Parathyroid adenoma (tissue), 2 donors: Measurements from ENCODE around the gene ZDHHC3.

Source experiments
- H2AFZ ChIP-seq: fragments of 300-600 bp; sonication (generic); one replicate; pipeline ENCODE4 v1.7.0; 2017; ENCODE audit warnings: antibody characterized with exemption, mild to moderate bottlenecking
- H3K27ac ChIP-seq: fragments of 300-600 bp; sonication (generic); one replicate; pipeline ENCODE4 v1.7.0; 2017
- H3K27me3 ChIP-seq: fragments of 300-600 bp; sonication (generic); one replicate; pipeline ENCODE4 v1.7.0; 2017; ENCODE audit warnings: low read length; ENCODE audit not compliant: control insufficient read depth, insufficient read depth
- H3K36me3 ChIP-seq: fragments of 300-600 bp; sonication (generic); one replicate; pipeline ENCODE4 v1.7.0; 2017; ENCODE audit warnings: low read length; ENCODE audit not compliant: control insufficient read depth, insufficient read depth
- H3K4me1 ChIP-seq: fragments of 300-600 bp; sonication (generic); one replicate; pipeline ENCODE4 v1.7.0; 2017; ENCODE audit warnings: control low read depth
- H3K4me2 ChIP-seq: fragments of 300-600 bp; sonication (generic); one replicate; pipeline ENCODE4 v1.7.0; 2017; ENCODE audit warnings: low read length
- H3K4me3 ChIP-seq: fragments of 300-600 bp; sonication (generic); one replicate; pipeline ENCODE4 v1.7.0; 2017; ENCODE audit warnings: low read depth, low read length
- H3K79me2 ChIP-seq: fragments of 300-600 bp; sonication (generic); one replicate; pipeline ENCODE4 v1.7.0; 2017; ENCODE audit warnings: control low read depth
- H3K9ac ChIP-seq: fragments of 300-600 bp; sonication (generic); one replicate; pipeline ENCODE4 v1.7.0; 2017; ENCODE audit warnings: mild to moderate bottlenecking
- H3K9me3 ChIP-seq: fragments of 300-600 bp; sonication (generic); one replicate; pipeline ENCODE4 v1.7.0; 2017; ENCODE audit warnings: low read length; ENCODE audit not compliant: control insufficient read depth
- CTCF ChIP-seq: fragments of 300-600 bp; sonication (generic); IDR thresholded peaks from one replicate; pipeline ENCODE4 v1.7.0; 2017; ENCODE audit warnings: antibody characterized with exemption, mild to moderate bottlenecking
- donor health status: primary hyperparathyroidism.

The ZDHHC3 gene

DNA sequence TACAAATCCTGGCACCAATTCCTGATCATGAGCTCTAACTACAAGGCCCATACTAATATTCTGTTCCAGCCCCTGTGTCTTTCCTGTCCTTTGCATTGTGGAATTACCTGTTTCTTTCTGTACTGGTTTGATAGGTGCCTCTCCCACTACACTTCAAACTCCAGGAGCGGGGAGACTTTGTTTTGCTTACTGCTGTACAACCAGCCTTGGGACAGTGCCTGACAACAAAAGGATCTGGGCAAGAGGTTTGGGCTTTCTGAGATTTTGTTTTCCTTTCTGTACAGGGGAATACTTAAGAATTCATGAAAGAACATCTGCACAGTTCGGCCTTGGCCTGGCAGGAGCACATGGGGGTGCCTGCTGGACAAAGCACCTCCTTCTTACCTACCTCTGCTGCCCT is 45.1 kb downstream of the ZDHHC3 start:
- peaks cover 3% of the 10 kb centered on the region for H3K79me2 ChIP-seq
- H3K27me3 ChIP-seq: no peaks in the 10 kb centered on the region
- H3K9me3 ChIP-seq: no peaks in the 10 kb centered on the region
- H3K36me3 ChIP-seq: no peaks in the 10 kb centered on the region
- TF ChIP-seq CTCF: no peak
- H3K27ac ChIP-seq: peak overlapping the region; percentile 2
- H3K4me3 ChIP-seq: no peak overlapping the region
- no peak overlapping the region for H2AFZ ChIP-seq
- H3K4me2 ChIP-seq: no peak overlapping the region
- H3K4me1 ChIP-seq: peaks cover 18% of the 10 kb centered on the region
- no peak overlapping the region for H3K9ac ChIP-seq

DNA sequence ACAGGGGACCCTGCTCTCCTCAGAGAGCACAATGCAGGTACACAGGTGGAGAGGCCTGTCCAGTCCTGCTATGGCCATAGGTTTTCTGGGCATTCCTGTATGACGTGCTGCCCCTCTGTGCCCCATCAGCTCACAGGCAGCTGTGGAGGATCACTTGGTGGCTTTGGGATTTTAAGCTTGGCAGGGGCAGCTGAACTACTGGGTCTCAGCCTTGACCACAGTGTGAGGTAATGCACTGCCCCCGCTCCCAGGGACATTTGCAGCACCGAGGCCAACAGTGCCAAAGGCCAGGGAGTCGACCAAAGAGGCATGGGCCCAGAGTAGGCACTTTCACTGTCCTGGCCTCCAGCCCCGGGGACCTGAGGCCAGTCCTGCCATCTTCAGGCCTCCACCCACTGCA is 46.2 kb downstream of the ZDHHC3 start:
- no peak overlapping the region for H3K4me2 ChIP-seq
- H2AFZ ChIP-seq: no peak overlapping the region
- H3K79me2 ChIP-seq: peaks cover 2% of the 10 kb centered on the region
- no peak overlapping the region for H3K9ac ChIP-seq
- H3K27me3 ChIP-seq: no peaks in the 10 kb centered on the region
- H3K9me3 ChIP-seq: no peaks in the 10 kb centered on the region
- no peak overlapping the region for H3K27ac ChIP-seq
- no peaks in the 10 kb centered on the region for H3K36me3 ChIP-seq
- no peak overlapping the region for H3K4me3 ChIP-seq
- H3K4me1 ChIP-seq: peaks cover 30% of the 10 kb centered on the region
- no peak for TF ChIP-seq CTCF

DNA sequence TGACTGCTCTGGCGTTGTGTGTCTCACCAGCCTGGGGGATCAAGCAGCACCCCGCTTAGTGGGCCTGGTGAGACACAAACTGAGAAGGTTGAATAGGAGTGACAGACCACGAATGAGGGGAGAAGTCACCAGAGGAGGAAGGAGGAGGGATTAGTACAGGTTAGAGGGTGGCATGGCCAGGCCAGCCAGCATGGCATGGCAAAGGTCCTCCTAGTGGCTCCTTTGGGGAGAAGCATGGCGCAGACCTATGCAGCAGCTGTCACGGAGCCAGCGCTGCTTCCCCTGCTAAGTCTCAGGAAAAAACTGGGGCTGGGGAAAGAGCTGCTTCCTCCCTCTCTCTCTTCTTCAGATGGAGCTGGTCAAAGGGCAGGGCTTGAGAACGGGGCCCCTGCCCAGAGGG is 48.6 kb downstream of the ZDHHC3 start:
- Histone ChIP-seq H3K4me1 (peaks cover 40% of the 10 kb centered on the region), H3K79me2 (no peaks in the 10 kb centered on the region), H3K9me3 (no peaks in the 10 kb centered on the region), H3K9ac (no peak overlapping the region), H3K27me3 (no peaks in the 10 kb centered on the region), H3K4me3 (no peak overlapping the region), H2AFZ (no peak overlapping the region), H3K36me3 (no peaks in the 10 kb centered on the region), H3K27ac (no peak overlapping the region), H3K4me2 (no peak overlapping the region)
- no peak for TF ChIP-seq CTCF

DNA sequence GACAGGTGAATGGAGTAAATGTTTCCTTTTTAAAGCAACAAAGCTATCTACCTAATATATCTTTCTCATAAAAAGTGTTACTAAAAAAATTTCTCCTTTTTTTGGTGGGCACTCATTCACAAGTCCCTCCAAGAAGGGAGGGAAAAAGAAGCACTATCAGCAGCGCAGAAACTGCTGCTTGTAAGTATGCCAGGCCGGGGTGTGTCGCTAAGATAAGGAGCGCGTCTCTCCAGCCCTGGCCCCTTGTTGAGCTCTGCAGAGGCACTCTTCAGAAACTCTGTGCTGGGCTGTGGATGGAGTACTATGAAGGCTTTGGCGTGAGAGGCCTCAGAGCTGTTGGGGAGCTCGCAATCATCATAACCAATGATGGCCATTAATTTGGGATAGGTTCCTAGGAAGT is 49.1 kb downstream of the ZDHHC3 start:
- Histone ChIP-seq H3K27me3 (no peaks in the 10 kb centered on the region), H3K9me3 (no peaks in the 10 kb centered on the region), H3K9ac (no peak overlapping the region), H3K79me2 (no peaks in the 10 kb centered on the region), H3K4me3 (no peak overlapping the region), H2AFZ (no peak overlapping the region), H3K36me3 (no peaks in the 10 kb centered on the region), H3K4me2 (no peak overlapping the region), H3K4me1 (peaks cover 40% of the 10 kb centered on the region), H3K27ac (no peak overlapping the region)
- TF ChIP-seq CTCF: no peak

- H3K36me3 ChIP-seq: no peaks in the 10 kb centered on the region
- no peaks in the 10 kb centered on the region for H3K27me3 ChIP-seq
- no peak overlapping the region for H3K9ac ChIP-seq
- TF ChIP-seq CTCF: no peak
- H3K27ac ChIP-seq: peak overlapping the region; percentile 65
- no peak overlapping the region for H3K4me3 ChIP-seq
- no peak overlapping the region for H3K4me2 ChIP-seq
- no peak overlapping the region for H2AFZ ChIP-seq
- H3K4me1 ChIP-seq: peaks cover 35% of the 10 kb centered on the region
- no peaks in the 10 kb centered on the region for H3K9me3 ChIP-seq
- H3K79me2 ChIP-seq: no peaks in the 10 kb centered on the region
Observed at GRCh38 chr3:44926172-44926571, 49.8 kb downstream of the ZDHHC3 start.
